Omental fat pad (tissue), 4 donors: ENCODE data around the gene SBK2. TPM values are rescaled to one million over a fixed set of nuclear protein-coding genes. Genes with fewer than 3 reads are reported as not detected.
A peak's percentile ranks its signal among the peaks of the same experiment; 100 is the strongest.

Experiments used
- ATAC-seq: fragments of 150-250 bp; one replicate; pipeline ENCODE4 v1.9.1; 2016; ENCODE audit warnings: mild to moderate bottlenecking, moderate library complexity; ENCODE audit not compliant: low FRiP score
- DNase-seq: peaks from one replicate; pipeline ENCODE4 v3.0.0-alpha.2; 2019; ENCODE audit warnings: low spot score
- CTCF ChIP-seq, 3 donors: fragments of 450-650 bp; IDR thresholded peaks; one replicate each; pipeline ENCODE4 v1.5.1; 2016 to 2017; ENCODE audit warnings: antibody characterized with exemption in 3 of 3, mild to moderate bottlenecking in 3 of 3, moderate library complexity in 2 of 3
- total RNA-seq, 4 donors: library from RNA; depleted of rRNA; stranded (reverse); fragments of >200 nt; gene quantifications; one replicate each; pipeline ENCODE4 v1.1.0, GENCODE V29; 2016

The SBK2 gene
- total RNA-seq, 4 donors from 2014 or later: 0.56 TPM; not detected in 3

GRCh38 chr19:55493052-55493644, 43.8 kb downstream of the SBK2 start:
- DNase-seq: no peak
- TF ChIP-seq CTCF (IDR thresholded peaks at IDR 0.05): no peak
- no peak for ATAC-seq

DNA sequence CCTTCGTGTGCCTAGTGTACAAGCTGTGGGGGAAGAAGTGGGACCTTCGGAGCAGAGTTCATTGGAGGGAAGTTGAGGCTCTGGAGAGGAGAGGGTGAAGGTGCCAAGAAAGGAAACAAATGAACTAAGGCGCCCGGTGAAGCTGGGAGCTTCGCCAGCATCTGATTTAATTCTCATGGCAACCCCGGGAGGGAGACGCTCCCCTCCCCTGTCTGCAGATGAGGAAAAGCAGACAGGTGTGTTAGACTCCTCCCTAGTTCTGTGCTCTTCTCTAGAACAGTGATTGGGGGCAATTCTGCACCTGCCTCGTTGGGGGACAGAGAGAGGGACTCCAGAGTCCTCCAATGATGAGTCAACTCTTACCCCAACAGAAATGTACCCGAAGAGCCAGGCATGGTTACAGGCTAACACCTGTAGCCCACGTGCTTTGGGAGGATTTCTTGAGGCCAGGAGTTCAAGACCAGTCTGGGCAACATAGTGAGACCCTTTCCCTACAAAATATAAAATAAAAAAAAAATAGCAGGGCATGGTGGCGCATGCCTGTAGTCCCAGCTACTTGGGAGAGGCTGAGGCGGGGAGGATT, 44.5 kb downstream of the SBK2 start:
- DNase-seq (no peak), ATAC-seq (no peak)
- no peak for TF ChIP-seq CTCF (IDR thresholded peaks at IDR 0.05)

DNA sequence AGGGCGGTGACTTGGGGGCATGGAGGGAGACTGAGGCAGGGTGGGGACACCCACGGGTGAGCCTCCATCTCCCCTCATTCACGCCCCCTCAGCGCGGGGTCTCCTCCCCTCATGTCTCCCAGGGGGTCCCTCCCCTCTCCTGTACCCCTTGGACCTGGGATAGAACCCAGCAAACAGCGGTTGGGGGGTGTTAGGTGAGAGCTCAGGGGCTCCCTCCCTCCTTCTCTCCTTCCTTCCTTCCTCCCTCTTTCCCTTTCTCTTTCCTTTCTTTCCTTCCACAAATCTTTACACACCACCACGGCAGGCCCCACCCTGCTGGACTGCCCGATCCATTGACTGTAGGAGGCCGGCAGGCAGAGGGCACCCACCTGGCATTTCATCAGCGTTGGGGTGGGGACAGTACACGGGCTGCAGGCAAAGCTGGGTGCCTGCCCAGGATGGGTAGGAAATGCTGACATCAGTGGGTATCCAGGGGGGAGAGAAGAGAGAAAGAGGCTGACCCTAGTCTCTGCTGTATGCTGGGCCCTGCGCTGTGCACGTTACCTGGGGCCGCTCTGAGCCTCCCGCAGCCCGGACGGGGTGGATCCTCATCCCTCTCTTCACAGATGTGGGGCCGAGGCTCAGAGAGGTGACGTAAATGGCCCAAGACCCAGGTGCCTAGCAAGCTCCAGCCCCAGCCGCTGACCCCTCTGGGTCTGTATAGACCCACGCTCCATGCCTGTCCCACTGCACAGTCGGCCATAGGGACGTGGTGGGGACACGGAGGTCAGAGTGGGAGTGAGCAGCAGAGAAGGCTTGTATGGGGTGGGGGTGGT, 45.2 kb downstream of the SBK2 start:
- DNase-seq: no peak
- ATAC-seq: peak; percentile 30
- no peak for TF ChIP-seq CTCF (IDR thresholded peaks at IDR 0.05)

- DNase-seq: no peak
- no peak for TF ChIP-seq CTCF (IDR thresholded peaks at IDR 0.05)
- no peak for ATAC-seq
Measured at GRCh38 chr19:55490478-55491432, 46.2 kb downstream of the SBK2 start.

DNA sequence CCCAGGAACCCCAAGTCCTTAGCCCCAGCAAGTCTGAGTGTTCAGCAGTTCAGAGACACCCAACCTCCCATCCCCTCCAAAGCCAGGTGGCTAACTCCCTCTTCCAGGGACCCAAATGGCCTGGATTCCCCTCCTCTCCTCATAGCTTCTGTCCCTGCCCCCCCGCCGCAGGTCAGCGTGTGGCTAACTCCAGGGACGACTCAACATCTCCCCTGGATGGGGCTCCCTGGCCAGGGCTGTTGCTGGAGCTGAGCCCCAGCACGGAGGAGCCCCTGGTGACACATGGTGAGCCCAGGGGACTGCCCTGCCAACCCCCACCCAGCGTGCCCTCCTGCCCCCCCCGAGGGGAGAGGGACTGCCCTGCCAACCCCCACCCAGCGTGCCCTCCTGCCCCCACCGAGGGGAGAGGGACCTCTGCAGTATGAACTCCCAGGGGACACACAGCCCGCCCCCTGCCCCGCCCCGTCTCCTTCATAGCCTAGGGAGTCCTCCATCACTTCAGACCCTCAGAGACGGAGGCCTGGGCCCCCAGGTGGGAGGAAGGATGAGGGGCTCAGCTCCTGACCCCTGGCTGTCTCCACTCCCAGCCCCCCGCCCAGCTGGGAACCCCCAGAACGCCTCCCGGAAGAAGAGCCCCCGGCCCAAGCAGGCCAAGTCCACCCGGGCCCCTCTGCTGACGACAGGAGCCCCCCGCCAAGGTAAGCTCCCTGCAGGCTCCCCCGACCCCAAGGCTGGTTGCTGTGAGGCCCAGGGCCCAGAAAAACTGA, 47.0 kb downstream of the SBK2 start:
- no peak for DNase-seq

More for the DNA sequence above, 47.0 kb downstream of the SBK2 start:
- no peak for TF ChIP-seq CTCF (IDR thresholded peaks at IDR 0.05)
- ATAC-seq: no peak
